Body of pancreas (tissue), 4 donors: ENCODE data around the gene LTBP1.

Experiments
- CTCF ChIP-seq, 7 experiments: fragments of 450-650 bp in 4 of 7; fragments of 200-600 bp in 3 of 7; sonication (generic) in 3 of 7; IDR thresholded peaks; one replicate each; pipeline ENCODE4 v1.5.1; 2016 to 2019; ENCODE audit warnings: antibody characterized with exemption in 7 of 7
- POLR2A ChIP-seq, 3 donors: fragments of 450-650 bp; IDR thresholded peaks; one replicate each; pipeline ENCODE4 v1.6.1; 2016; ENCODE audit warnings: antibody characterized with exemption in 3 of 3, mild to moderate bottlenecking in 2 of 3

- no peak for TF ChIP-seq POLR2A (IDR thresholded peaks at IDR 0.05)
- no peak for TF ChIP-seq CTCF (IDR thresholded peaks at IDR 0.05)
Observed at GRCh38 chr2:33222309-33222708, 275.6 kb downstream of the LTBP1 start.
